HUES64 (cell line): ENCODE data around the gene S100PBP.

Source experiments
- H3K27ac ChIP-seq: 2 replicates; pipeline ENCODE4 v1.7.0; 2013; ENCODE audit warnings: low read depth, low read length, inconsistent platforms
- H3K27me3 ChIP-seq: 2 replicates; pipeline ENCODE4 v1.6.1; 2013; ENCODE audit warnings: mild to moderate bottlenecking, low read length; ENCODE audit not compliant: insufficient read depth
- H3K36me3 ChIP-seq: 2 replicates; pipeline ENCODE4 v1.6.1; 2013; ENCODE audit warnings: mild to moderate bottlenecking, low read length; ENCODE audit not compliant: insufficient read depth
- H3K4me1 ChIP-seq: 2 replicates; pipeline ENCODE4 v1.6.1; 2013; ENCODE audit warnings: mild to moderate bottlenecking, low read length, moderate library complexity; ENCODE audit not compliant: insufficient read depth
- H3K4me3 ChIP-seq: 2 replicates; pipeline ENCODE4 v1.5.1; 2013; ENCODE audit warnings: mild to moderate bottlenecking, low read length, moderate library complexity
- H3K9ac ChIP-seq: 2 replicates; pipeline ENCODE4 v1.6.1; 2013; ENCODE audit warnings: mild to moderate bottlenecking, low read depth, low read length
- H3K9me3 ChIP-seq: 2 replicates; pipeline ENCODE4 v1.6.1; 2013; ENCODE audit warnings: low read depth, low read length; ENCODE audit not compliant: insufficient read depth
- WGBS: fragments of 150-250, 120-280 bp; methylation state at CpG from one replicate; pipeline ENCODE4 v1.1.7; 2013; ENCODE audit warnings: missing lambda C conversion rate; 5-methylcytosine and 5-hydroxymethylcytosine counted together

S100PBP gene

DNA sequence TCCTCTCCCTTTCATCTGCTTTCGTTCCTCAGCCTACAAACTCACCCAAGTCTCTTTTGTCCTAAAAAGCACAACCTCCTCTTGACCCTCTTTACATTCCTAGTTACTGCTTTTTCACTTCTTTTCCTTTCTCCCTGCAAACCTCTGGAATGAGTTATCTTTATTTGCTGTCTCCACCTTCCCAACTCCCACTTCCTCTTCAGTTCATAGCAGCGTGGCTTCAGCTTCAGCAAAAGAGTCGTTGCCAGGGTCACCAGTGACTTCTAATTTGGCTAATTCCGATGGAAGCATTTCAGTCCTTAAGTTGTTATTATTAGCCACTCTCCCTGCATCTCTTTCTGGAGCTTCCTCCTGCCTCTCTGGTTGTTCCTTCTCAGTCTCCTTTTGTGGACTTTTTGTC lies 90.0 kb downstream of the S100PBP start:
- H3K27ac ChIP-seq = no peak overlapping the region
- no peaks in the 10 kb centered on the region for H3K36me3 ChIP-seq
- 64% methylated on average over 4 of the region's 4 CpGs for WGBS

More for the DNA sequence above, 90.0 kb downstream of the S100PBP start:
- peaks cover 8% of the 10 kb centered on the region for H3K27me3 ChIP-seq
- H3K4me3 ChIP-seq = no peak overlapping the region
- no peak overlapping the region for H3K9ac ChIP-seq
- H3K9me3 ChIP-seq = no peaks in the 10 kb centered on the region
- no peaks in the 10 kb centered on the region for H3K4me1 ChIP-seq
